ENCODE results near the gene TSHZ2.
"Not testable (repeated sequence)": the region's sequence is repeated elsewhere in the genome, so short reads cannot be mapped to it uniquely, and the experiment has no call there.

TSHZ2 gene

GRCh38 chr20:53297154-53297529 lies 325.0 kb downstream of the TSHZ2 start:
- DNase-seq: no peak

DNA sequence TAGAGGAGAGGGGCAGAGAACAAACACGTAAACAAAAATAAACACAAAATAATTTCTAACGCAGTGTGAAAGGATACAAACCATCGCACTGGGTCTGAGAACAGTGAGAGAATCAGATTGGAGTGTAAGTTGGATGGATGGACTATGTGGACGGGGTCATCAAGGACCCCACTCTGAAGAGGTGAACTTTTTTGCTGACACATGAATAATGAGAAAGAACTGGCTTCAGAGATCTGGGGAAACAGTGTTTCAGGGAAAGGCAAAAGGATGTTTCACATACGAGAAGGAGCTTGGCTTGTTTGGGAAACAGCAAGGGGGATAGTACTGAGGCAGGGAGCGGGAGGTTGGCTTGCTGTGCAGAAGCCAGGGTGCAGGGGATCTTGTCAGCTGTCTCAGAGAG lies 326.1 kb downstream of the TSHZ2 start:
- no peak for DNase-seq

- DNase-seq: no peak
Observed at GRCh38 chr20:53298911-53299310, 326.8 kb downstream of the TSHZ2 start.

DNA sequence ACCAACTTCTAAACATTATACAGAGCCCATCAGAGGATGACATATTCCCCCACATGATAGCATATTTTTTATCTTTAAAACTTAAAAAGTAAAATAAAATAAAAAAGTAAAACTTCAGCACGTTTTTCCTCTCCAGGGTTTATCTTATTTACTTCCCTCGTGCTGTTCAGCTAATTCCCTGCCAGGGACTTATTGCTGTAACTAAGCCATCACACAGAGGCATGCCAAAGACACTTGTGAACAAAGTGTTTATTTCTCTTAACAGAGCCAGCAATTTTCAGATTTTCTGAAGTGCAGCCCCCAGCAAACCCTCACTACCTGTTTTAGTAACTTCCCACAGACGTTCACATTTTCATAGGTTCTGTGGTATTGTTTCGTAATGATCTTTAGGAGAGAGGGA lies 327.7 kb downstream of the TSHZ2 start:
- no peak for DNase-seq

DNA sequence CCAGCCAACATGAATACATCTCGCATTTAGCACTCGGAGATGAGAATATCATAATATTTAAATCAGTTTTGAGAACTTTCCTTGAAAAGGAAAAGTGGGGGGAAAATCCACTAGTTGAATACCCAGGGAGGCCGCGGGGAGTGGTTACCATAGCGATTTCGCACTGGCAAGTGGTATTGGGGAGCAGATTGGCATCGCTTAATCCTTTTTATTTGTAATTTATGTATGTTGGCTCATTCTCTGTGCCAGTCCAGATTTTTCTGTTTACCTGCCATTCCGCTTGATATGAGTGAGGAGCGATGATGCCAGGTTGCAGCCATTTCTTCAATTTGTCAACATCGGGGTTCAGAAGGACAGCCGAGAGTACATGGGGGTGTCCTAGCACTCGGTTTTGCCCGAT lies 329.7 kb downstream of the TSHZ2 start:
- DNase-seq: no peak

- DNase-seq: no peak
Observed at GRCh38 chr20:53302695-53303412, 330.7 kb downstream of the TSHZ2 start.

DNA sequence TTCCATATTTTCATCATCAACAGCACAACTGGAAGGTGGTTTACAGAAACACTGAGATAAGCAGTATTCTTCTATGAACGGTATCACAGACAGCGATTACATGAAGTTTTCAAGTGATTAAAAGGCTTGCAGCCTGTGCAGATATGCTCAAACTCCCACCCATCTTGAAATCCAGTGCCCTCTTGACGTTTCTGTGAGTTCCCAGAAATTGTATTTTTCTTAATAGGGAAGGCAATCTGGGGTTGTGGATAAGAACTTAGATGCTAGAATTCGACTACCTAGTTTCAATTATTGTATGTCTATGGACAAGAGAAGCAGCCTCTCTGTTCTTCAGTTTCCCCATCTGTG lies 331.2 kb downstream of the TSHZ2 start:
- DNase-seq: no peak

- DNase-seq: no peak
Observed at GRCh38 chr20:53304146-53304545, 332.0 kb downstream of the TSHZ2 start.

DNA sequence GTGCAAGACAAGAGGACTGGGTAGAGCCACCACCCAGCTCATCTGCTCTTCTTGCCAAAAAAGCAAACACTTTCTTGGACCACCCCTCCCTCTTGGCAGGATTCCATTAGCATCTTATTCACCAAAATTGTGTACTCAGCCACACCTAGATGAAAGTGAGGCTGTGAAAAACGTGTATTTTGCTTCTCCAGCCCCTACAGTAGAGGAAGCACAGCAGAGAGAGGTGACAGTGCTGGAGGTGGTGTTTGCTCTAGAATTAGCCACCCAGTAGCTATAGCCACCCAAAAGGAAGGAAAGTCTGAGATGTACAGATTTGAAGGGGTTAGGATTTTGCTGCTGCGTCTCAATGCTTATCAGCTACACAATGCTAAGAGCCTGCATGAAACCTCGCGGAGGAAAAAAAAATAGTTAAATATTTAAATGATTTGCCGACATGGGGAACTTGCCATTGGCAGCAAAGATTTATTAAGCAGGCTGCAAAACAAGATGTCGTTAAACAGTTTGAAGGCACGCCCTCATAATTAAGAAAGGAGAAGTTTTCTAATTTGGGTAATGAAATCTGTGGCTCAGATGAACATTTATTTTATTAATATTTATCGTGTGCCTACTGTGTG lies 334.1 kb downstream of the TSHZ2 start:
- DNase-seq: no peak

GRCh38 chr20:53307964-53308597 lies 335.9 kb downstream of the TSHZ2 start:
- DNase-seq: no peak

DNA sequence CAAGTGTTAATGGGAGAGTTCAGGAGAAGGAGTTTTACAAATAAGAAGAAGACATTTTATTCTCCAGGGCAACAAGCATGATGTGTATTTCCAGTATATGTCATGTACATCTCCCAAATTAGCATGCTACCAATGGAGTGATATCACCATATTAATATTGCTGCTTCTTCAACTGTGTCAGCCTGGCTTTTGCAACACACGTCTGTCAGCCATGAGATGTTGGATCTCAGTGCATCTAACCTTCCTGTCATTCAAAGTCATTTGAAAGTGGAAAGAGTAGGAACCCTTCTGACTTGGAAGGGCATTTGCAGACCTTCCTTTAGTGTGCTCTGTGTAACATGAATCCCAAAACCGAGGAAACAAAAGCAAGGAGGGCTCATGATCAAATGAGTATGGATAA lies 337.4 kb downstream of the TSHZ2 start:
- no peak for DNase-seq

DNA sequence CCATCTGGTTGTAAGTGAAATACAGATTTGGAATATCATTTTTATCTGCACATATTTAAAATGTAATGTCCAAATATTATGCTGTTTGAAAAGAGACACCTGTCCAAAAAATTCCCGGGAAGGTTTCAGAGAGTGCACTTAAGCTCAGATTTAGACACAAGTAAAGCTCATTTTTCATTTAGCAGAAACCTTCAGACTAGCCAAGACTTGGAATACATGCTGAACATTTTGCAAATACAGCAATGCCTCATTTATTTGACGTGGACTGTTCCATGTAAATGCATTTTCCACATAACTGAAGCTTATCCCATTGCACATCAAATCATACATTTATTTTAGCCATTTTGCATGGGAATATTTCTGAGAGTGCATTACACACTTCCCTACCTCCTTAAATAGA lies 340.8 kb downstream of the TSHZ2 start:
- DNase-seq: no peak

DNA sequence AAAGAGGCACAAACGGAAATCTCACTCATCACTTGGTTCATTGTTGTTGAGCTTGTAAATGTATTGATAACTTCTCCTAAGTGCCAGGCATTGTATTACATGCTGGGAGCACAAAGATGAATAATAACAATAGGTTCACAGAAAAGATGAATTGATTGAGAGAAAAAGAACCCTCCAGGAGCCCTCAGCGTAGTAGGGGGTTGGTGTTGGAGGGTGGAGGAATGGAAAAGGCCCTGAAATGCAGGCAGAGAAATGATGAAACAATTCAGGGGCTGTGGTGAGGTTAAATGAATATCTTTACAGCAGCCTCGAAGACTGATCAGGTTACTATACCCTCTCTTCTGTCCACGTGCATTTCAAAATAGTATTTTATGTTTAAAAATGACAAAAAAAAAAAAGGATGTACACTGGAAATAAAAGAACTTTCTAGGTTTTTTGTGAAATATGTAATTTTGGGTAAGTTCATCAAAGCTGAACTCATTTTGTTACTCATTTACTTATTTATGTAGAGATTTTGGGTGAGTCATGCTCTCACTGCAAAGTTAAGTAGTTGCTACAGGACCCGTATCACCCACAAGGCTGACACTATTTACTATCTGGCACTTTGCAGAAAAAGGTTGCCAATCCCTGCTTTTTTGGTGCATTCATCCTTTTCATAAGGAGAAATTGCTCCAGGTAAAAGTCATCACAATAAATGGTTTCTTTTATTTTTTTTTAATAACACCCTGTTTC lies 344.2 kb downstream of the TSHZ2 start:
- no peak for DNase-seq

DNA sequence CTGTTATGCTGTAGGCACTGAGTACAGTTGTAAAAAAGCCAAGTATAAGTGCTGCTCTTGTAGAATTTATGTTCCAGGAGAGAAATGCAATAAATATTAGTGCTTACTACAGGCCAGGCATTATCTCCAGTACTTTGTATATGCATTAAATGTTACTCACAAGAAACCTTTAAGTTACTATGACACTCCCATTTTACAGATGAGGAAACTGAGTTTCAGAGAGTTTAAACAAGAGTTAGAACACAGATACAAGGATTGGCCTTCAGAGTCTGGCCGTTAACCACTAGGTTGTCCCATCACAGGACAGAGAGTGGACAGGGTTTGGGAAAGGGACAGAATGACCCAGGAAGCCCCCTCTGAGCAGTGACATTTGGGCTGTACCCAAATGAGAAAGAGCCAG lies 347.0 kb downstream of the TSHZ2 start:
- DNase-seq: no peak

GRCh38 chr20:53319716-53320115 lies 347.6 kb downstream of the TSHZ2 start:
- DNase-seq: no peak

DNA sequence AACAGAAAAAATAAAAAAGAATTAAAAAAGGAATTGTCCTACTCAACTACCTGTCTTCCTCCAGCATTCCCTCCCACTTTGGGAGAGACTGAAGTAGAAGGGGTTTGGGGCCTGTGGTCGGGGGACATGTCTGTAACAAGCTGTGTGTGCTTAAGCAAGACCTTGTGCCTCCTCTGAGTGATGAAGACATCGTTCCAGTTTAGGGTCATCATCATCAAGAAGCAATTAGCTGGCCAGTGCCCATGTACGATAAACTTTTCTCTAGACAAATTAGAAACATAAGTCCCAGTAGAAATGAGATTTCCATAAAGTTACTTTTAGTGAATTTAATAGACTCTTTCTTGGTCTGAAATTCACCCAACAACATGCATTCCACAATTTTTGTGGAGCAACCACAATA lies 348.5 kb downstream of the TSHZ2 start:
- no peak for DNase-seq

DNA sequence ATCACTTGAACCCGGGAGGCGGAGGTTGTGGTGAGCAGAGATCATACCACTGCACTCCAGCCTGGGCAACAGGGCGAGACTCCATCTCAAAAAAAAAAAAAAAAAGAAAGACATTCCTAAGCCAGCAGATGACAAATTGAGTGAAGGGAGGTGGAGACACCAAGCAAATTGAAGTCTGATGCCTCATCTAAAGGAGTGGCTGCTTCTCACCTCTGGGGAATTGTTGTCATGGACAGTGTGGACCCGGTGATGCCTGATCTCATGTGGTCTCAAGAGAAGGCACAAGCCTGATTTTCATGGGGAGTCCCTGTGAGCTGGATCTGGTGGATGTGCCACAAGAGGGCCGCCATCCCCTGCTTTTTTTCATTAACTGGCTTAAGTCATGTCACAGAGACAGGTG lies 349.4 kb downstream of the TSHZ2 start:
- DNase-seq: no peak

DNA sequence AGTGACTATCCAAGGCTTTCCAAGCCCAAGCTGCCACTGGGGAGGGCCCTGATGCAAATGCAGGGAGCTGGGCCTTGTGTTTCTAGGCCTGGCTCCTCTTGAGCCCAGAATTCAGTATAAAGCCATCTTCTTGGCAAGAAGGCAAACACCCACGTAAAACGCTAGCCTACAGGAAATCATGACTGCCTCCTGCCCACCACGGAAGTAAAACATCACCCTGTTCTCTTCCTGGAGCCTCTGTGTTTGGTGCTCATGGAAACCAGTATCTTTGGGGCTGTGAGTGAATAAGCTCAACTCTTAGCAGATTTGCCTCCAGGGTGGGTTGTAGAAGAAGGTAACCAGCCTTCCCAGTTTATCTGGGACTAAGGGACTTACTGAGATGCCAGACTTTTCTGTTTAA lies 350.5 kb downstream of the TSHZ2 start:
- no peak for DNase-seq

GRCh38 chr20:53323460-53323859 lies 351.3 kb downstream of the TSHZ2 start:
- DNase-seq: not testable (repeated sequence)

- no peak for DNase-seq
Observed at GRCh38 chr20:53324816-53325215, 352.7 kb downstream of the TSHZ2 start.

DNA sequence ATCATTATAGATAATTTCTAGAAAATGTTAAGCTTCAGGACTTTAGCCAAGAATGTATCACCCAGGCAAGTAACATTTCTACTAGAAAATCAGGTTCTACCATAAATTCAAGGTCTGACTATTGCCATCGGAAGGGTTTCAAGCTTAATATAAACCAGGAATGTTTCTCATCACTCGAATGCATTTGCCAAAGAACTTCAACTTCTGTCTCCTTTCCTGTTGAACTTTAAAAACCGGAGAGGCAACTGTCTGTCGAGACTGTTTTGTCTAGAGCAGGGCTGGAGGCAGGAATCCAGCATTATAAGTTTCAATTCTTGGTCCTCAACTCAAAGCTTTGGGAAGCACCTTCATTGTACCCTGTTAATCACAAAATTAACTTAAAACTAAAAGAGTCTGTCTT lies 356.8 kb downstream of the TSHZ2 start:
- no peak for DNase-seq

DNA sequence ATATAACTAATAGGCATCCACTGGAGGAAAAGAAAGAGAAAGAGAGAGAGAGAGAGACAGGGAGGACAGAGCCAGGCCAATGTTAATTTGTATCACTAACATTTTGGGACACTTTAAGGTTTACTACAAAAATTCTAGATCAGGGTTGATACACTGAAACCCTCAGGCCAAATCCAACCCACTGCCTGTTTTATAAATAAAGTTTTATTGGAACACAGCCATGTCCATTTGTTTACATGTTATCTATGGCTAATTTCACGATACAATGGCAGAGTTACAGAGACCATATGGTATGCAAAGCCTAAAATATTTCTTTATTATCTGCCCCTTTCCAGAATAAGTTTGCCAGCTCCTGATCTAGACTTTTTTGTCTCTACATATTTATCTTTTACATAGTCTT lies 357.6 kb downstream of the TSHZ2 start:
- DNase-seq: no peak

GRCh38 chr20:53330601-53331140 lies 358.5 kb downstream of the TSHZ2 start:
- DNase-seq: no peak
